GM12878 (cell line): ENCODE results near the gene PLTP. TPM values are rescaled to one million over a fixed set of nuclear protein-coding genes. Genes with fewer than 3 reads are reported as not detected.

Source experiments
- ATAC-seq: fragments of 200-7000 bp; cut with Tn5 transposase; 3 replicates; pipeline ENCODE4 v1.9.1; 2020; ENCODE audit warnings: mild to moderate bottlenecking, moderate library complexity
- BruUV-seq: library from RNA; stranded (reverse); fragments of 400-500 nt; replicated peaks from 2 replicates; lab custom pipeline; 2021; lab: Mats Ljungman, UMichigan
- CTCF ChIA-PET: fragments of 300-600 bp; sonication (Branson Sonifier 250); formaldehyde crosslinking; extraction: SDS; loops from one replicate; lab custom pipeline; 2021; ENCODE audit warnings: inconsistent platforms; lab: Yijun Ruan, JAX
- POLR2A ChIA-PET: fragments of 350-600 bp; formaldehyde crosslinking; extraction: SDS; loops from one replicate; lab custom pipeline; 2021; ENCODE audit warnings: inconsistent platforms; lab: Charles Lee
- RAD21 ChIA-PET: fragments of 300-600 bp; sonication (Branson Sonifier 250); formaldehyde crosslinking; loops from one replicate; lab custom pipeline; 2023; ENCODE audit warnings: antibody characterized with exemption; ENCODE audit not compliant: unreplicated experiment; lab: Charles Lee
- SMC1A ChIA-PET: fragments of 300-600 bp; sonication (Branson Sonifier 250); formaldehyde crosslinking; loops from one replicate; lab custom pipeline; 2023; ENCODE audit not compliant: unreplicated experiment, uncharacterized antibody; lab: Charles Lee
- DNase-seq: peaks from one replicate; pipeline ENCODE4 v3.0.0-alpha.2; 2011; ENCODE audit warnings: low read depth, low spot score
- FAIRE-seq: peaks from 3 replicates; lab custom pipeline; 2011; peaks lifted over from hg19 to GRCh38; lab: Jason Lieb, UNC
- H2AFZ ChIP-seq: 2 replicates; pipeline ENCODE4 v1.6.0; 2011; ENCODE audit warnings: low read depth, low read length, control low read depth; ENCODE audit not compliant: control insufficient read depth
- H3K27ac ChIP-seq: 2 replicates; pipeline ENCODE4 v1.5.1; 2011; ENCODE audit warnings: control low read depth; ENCODE audit not compliant: control insufficient read depth, insufficient read depth
- H3K27me3 ChIP-seq, 2 experiments: replicated peaks in 1 of 2; 2 replicates each; pipeline versions ENCODE4 v1.6.0 to v1.6.1; 2011; ENCODE audit warnings: low read length in 1 of 2; ENCODE audit not compliant: control insufficient read depth in 2 of 2, insufficient read depth in 2 of 2
- H3K36me3 ChIP-seq, 2 experiments: 2 replicates each; pipeline ENCODE4 v1.5.1; 2011; ENCODE audit warnings: low read length in 1 of 2; ENCODE audit not compliant: control insufficient read depth in 2 of 2, insufficient read depth in 2 of 2
- H3K4me1 ChIP-seq: 2 replicates; pipeline ENCODE4 v1.6.1; 2011; ENCODE audit warnings: mild to moderate bottlenecking, low read length, moderate library complexity, mixed read lengths; ENCODE audit not compliant: control insufficient read depth, insufficient read depth
- H3K4me2 ChIP-seq: 2 replicates; pipeline ENCODE4 v1.6.0; 2011; ENCODE audit warnings: control low read depth; ENCODE audit not compliant: control insufficient read depth, insufficient read depth
- H3K4me3 ChIP-seq: fragments of 200-600 bp; sonication (generic); 2 replicates; pipeline ENCODE4 v1.5.1; 2016
- H3K79me2 ChIP-seq: 2 replicates; pipeline ENCODE4 v1.6.0; 2011; ENCODE audit warnings: low read length; ENCODE audit not compliant: control insufficient read depth, insufficient read depth
- H3K9ac ChIP-seq: 2 replicates; pipeline ENCODE4 v1.8.0; 2011; ENCODE audit warnings: low read length, control low read depth, mixed read lengths; ENCODE audit not compliant: control insufficient read depth, insufficient read depth
- H3K9me3 ChIP-seq: replicated peaks from 3 replicates; pipeline ENCODE4 v1.5.1; 2011; ENCODE audit warnings: mild to moderate bottlenecking, low read length; ENCODE audit not compliant: control insufficient read depth, insufficient read depth
- H4K20me1 ChIP-seq: 2 replicates; pipeline ENCODE4 v1.6.0; 2011; ENCODE audit not compliant: control insufficient read depth, insufficient read depth
- CREM ChIP-seq: IDR thresholded peaks from 2 replicates; pipeline ENCODE4 v1.6.1; 2014; ENCODE audit warnings: antibody characterized with exemption, low read depth
- FOS ChIP-seq: IDR thresholded peaks from 3 replicates; pipeline ENCODE4 v1.6.1; 2011; ENCODE audit warnings: borderline replicate concordance; ENCODE audit not compliant: insufficient read length; ENCODE audit errors: extremely low read depth
- FOXK2 ChIP-seq: fragments of 450-650 bp; IDR thresholded peaks from 2 replicates; pipeline ENCODE4 v1.6.1; 2017; ENCODE audit warnings: mild to moderate bottlenecking, moderate library complexity
- FOXM1 ChIP-seq: IDR thresholded peaks from 2 replicates; pipeline ENCODE4 v1.6.1; 2012; ENCODE audit warnings: low read depth, mild to moderate bottlenecking, inconsistent platforms, low read length, moderate library complexity
- HDAC6 ChIP-seq: fragments of 200-600 bp; sonication (generic); IDR thresholded peaks from one replicate; pipeline ENCODE4 v1.8.0; 2017; ENCODE audit warnings: antibody characterized with exemption; ENCODE audit not compliant: unreplicated experiment
- NBN ChIP-seq: fragments of 450-650 bp; IDR thresholded peaks from 2 replicates; pipeline ENCODE4 v1.6.1; 2016
- NFYA ChIP-seq: IDR thresholded peaks from 2 replicates; pipeline ENCODE4 v1.6.1; 2011; ENCODE audit warnings: low read depth, mild to moderate bottlenecking, low read length, improper control_type of control experiment, borderline replicate concordance
- POLR2AphosphoS2 ChIP-seq: IDR thresholded peaks from 2 replicates; pipeline ENCODE4 v1.6.1; 2011; ENCODE audit warnings: low read depth, mild to moderate bottlenecking, low read length, improper control_type of control experiment, moderate library complexity
- RCOR1 ChIP-seq: conservative IDR thresholded peaks from 2 replicates; pipeline ENCODE4 v1.6.1; 2012; ENCODE audit warnings: low read depth, low read length, improper control_type of control experiment
- SMAD5 ChIP-seq: IDR thresholded peaks from 2 replicates; pipeline ENCODE4 v1.6.1; 2016; ENCODE audit warnings: antibody characterized with exemption, low read depth
- ZNF207 ChIP-seq: fragments of 450-650 bp; IDR thresholded peaks from 2 replicates; pipeline ENCODE4 v1.6.1; 2014; ENCODE audit warnings: antibody characterized with exemption, mild to moderate bottlenecking, borderline replicate concordance
- ZNF24 ChIP-seq: fragments of 450-650 bp; IDR thresholded peaks from 2 replicates; pipeline ENCODE4 v1.6.1; 2017; ENCODE audit warnings: antibody characterized with exemption, mild to moderate bottlenecking
- WGBS: methylation state at CpG from one replicate; pipeline ENCODE4 v1.1.6; 2016; ENCODE audit warnings: low lambda C conversion rate; ENCODE audit not compliant: insufficient replicate concordance, insufficient coverage; ENCODE audit errors: missing lambda C conversion rate; 5-methylcytosine and 5-hydroxymethylcytosine counted together
- in situ Hi-C: fragments of 300-500 bp; cut with MboI; formaldehyde crosslinking; loops from 9 replicates; pipeline ENCODE4 v1.14.3; 2018; ENCODE audit warnings: mixed read lengths
- intact Hi-C: fragments of 100-400 bp; cut with micrococcal nuclease; formaldehyde crosslinking; loops from one replicate; pipeline ENCODE4 v1.14.2; 2022; ENCODE audit not compliant: unreplicated experiment
- polyA plus RNA-seq, 11 experiments: library from polyadenylated mRNA; depleted of rRNA in 4 of 11; unstranded in 6 of 11; stranded (reverse) in 5 of 11; fragments of >200 nt; fragmentation: Nextera tagmentation in 4 of 11; fragmentation: Illumina TruSeq in 1 of 11; extraction: Ambion mirVana in 4 of 11; extraction: Trizol in 1 of 11; gene quantifications; 1 replicate in 1 of 11; 2 replicates in 10 of 11; pipeline versions ENCODE4 v1.2.1 to v1.2.3, GENCODE V29; 2011 to 2016; ENCODE audit warnings: inconsistent platforms in 2 of 11, missing spikeins in 2 of 11, low read depth in 1 of 11
- total RNA-seq, 4 experiments: library from RNA; depleted of rRNA in 3 of 4; stranded (reverse); fragments of >200 nt in 3 of 4; fragmentation: Illumina TruSeq in 1 of 4; extraction: Trizol in 1 of 4; gene quantifications; 2 replicates each; pipeline versions ENCODE4 v1.2.1 to v1.2.3, GENCODE V29; 2013 to 2021
- TF ChIP-seq, protein P1 (sequence below): IDR thresholded peaks from 2 replicates; pipeline ENCODE4 v1.6.1; 2011; ENCODE audit warnings: borderline replicate concordance, low read depth, mild to moderate bottlenecking, moderate library complexity, mixed read lengths, low read length; ENCODE audit not compliant: insufficient read depth; ENCODE audit errors: extremely low read length
- TF ChIP-seq, protein P2 (sequence below): fragments of 450-650 bp; IDR thresholded peaks from 2 replicates; pipeline ENCODE4 v1.6.1; 2017; ENCODE audit warnings: borderline replicate concordance

Gene PLTP
- total and polyA plus RNA-seq, 10 of the 15 experiments (the other 5 are each of a cell fraction or from before 2014, with no cell fraction given), result 1.6 to 17.0 (median 7.6) TPM

DNA sequence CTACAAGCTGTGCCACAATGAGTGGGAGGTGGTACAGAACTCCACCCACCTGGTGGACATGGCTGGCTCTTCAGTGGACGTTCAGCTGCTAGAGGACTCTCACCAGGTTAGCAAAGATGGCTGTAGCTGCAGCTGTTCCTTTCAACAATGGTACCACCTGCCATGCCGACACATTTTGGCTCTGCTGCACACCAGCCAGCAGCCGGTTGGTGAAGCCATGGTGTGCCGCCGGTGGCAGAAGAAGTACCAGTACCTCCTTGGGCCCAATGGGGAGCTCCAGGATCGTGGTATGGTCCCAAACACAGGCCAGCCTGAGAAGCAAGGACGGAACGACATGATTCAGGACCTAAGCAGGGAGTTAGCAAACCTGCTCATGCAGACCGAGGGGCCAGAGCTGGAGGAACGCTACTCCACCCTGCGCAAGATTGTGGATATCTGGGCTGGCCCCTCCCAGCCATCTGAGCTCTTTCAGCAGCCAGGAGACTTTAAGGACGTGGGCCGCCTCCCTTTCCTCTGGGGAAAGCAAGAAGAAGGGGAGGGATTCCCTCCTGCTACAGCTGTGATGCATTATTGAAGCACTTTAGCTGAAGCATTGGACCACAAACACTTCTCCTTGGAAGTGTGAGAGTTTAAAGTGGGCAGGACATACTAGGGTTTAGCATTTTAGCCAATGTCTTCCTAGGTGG is 33.7 kb downstream of the PLTP start:
- no peaks in the 10 kb centered on the region for H3K9me3 ChIP-seq
- ChIA-PET CTCF (no interaction called here), POLR2A (no interaction called here), RAD21 (no interaction called here), SMC1A (interaction anchor here (1.1 kb wide), 1 partner anchor 14 kb away, joined by 3 read pairs; no protein-coding TSS in a partner anchor)
- H3K4me1 ChIP-seq, result no peaks in the 10 kb centered on the region
- peaks cover 11% of the 10 kb centered on the region for H3K79me2 ChIP-seq
- no peaks in the 10 kb centered on the region for H3K27me3 ChIP-seq
- WGBS, result 87% methylated on average over 13 of the region's 13 CpGs
- no peak overlapping the region for H3K4me3 ChIP-seq
- DNase-seq, result no peak
- H3K9ac ChIP-seq, result no peak overlapping the region
- no peak overlapping the region for H3K27ac ChIP-seq
- H3K36me3 ChIP-seq, result peaks cover 5 to 6% of the 10 kb centered on the region in 2 experiments; a peak in 2 of 4 replicates
- no peak overlapping the region for H2AFZ ChIP-seq
- intact Hi-C loops, result no loop called here
- TF ChIP-seq SMAD5, result no peak
- no peak for TF ChIP-seq FOXM1
- H4K20me1 ChIP-seq, result no peaks in the 10 kb centered on the region
- in situ Hi-C loops, result no loop called here
- no peak overlapping the region for H3K4me2 ChIP-seq
- ATAC-seq, result no peak
- FAIRE-seq, result no peak
- BruUV-seq, result no TSS peak

DNA sequence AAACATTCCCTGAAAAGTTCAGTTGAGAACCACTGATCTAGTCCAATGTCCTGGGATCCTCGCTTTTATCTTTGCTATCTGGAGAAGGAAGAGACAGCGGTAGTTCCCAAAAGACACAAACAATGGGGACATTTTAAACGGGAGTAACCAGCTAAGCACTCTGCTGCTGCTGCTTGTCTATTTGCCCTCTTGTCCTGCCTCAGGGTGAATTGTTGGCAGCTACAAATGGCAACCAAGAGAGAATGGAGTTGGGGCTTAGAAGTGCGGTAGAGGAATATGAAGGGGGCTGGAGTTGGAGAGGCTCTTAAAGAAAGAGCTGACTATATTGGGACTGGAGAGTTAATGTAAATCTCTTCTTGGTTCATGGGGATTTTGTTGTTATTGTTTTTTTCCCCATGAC is 37.4 kb downstream of the PLTP start:
- H3K4me2 ChIP-seq, result no peak overlapping the region
- FAIRE-seq, result no peak
- no peak for DNase-seq
- CTCF ChIA-PET, result interaction anchor here (0.6 to 0.8 kb wide), 2 partner anchors 9 to 81 kb away, joined by 3 read pairs; no protein-coding TSS in a partner anchor
- no TSS peak for BruUV-seq
- TF ChIP-seq, protein P1, sequence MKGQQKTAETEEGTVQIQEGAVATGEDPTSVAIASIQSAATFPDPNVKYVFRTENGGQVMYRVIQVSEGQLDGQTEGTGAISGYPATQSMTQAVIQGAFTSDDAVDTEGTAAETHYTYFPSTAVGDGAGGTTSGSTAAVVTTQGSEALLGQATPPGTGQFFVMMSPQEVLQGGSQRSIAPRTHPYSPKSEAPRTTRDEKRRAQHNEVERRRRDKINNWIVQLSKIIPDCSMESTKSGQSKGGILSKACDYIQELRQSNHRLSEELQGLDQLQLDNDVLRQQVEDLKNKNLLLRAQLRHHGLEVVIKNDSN, result no peak
- TF ChIP-seq POLR2AphosphoS2 (no peak), NBN (no peak), RCOR1 (no peak), FOXK2 (no peak), ZNF24 (no peak), FOS (no peak), FOXM1 (no peak), CREM (no peak), ZNF207 (no peak), HDAC6 (no peak), NFYA (no peak)
- TF ChIP-seq, protein P2, sequence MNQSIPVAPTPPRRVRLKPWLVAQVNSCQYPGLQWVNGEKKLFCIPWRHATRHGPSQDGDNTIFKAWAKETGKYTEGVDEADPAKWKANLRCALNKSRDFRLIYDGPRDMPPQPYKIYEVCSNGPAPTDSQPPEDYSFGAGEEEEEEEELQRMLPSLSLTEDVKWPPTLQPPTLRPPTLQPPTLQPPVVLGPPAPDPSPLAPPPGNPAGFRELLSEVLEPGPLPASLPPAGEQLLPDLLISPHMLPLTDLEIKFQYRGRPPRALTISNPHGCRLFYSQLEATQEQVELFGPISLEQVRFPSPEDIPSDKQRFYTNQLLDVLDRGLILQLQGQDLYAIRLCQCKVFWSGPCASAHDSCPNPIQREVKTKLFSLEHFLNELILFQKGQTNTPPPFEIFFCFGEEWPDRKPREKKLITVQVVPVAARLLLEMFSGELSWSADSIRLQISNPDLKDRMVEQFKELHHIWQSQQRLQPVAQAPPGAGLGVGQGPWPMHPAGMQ, result no peak
- RAD21 ChIA-PET, result no interaction called here
- in situ Hi-C loops, result no loop called here
- no peaks in the 10 kb centered on the region for H4K20me1 ChIP-seq
- H3K9ac ChIP-seq, result no peak overlapping the region
- intact Hi-C loops, result no loop called here
- no peak for ATAC-seq
- no peak overlapping the region for H2AFZ ChIP-seq
- WGBS, result 86% methylated on average over 4 of the region's 4 CpGs
- H3K4me3 ChIP-seq, result no peak overlapping the region
- no peaks in the 10 kb centered on the region for H3K27me3 ChIP-seq
- H3K27ac ChIP-seq, result no peak overlapping the region
- peaks cover 2 to 3% of the 10 kb centered on the region in 2 experiments; a peak in 1 of 4 replicates for H3K36me3 ChIP-seq
- POLR2A ChIA-PET, result no interaction called here
- no peaks in the 10 kb centered on the region for H3K9me3 ChIP-seq
- no peaks in the 10 kb centered on the region for H3K4me1 ChIP-seq
- no peaks in the 10 kb centered on the region for H3K79me2 ChIP-seq
- SMC1A ChIA-PET, result no interaction called here
